H9 (cell line): ENCODE measurements around the gene NALCN. TPM values are rescaled to one million over a fixed set of nuclear protein-coding genes. Genes with fewer than 3 reads are reported as not detected.

ENCODE experiments used
- DNase-seq: peaks from one replicate; pipeline ENCODE4 v3.0.0-alpha.2; 2017
- H2AFZ ChIP-seq: one replicate; pipeline ENCODE4 v1.6.1; 2013; ENCODE audit warnings: mild to moderate bottlenecking, low read length, control low read depth, moderate library complexity
- H2AK5ac ChIP-seq: 2 replicates; pipeline ENCODE4 v1.6.1; 2013; ENCODE audit warnings: low read length, control low read depth, mixed read lengths; ENCODE audit not compliant: insufficient read length
- H2BK120ac ChIP-seq: one replicate; pipeline ENCODE4 v1.6.1; 2013; ENCODE audit warnings: low read depth, mild to moderate bottlenecking, low read length, control low read depth, inconsistent platforms; ENCODE audit not compliant: poor library complexity, severe bottlenecking
- H2BK12ac ChIP-seq: 2 replicates; pipeline ENCODE4 v1.6.1; 2013; ENCODE audit warnings: low read length, control low read depth, mixed read lengths, low read depth; ENCODE audit not compliant: insufficient read length
- H2BK15ac ChIP-seq: 2 replicates; pipeline ENCODE4 v1.6.1; 2013; ENCODE audit warnings: low read depth, low read length, control low read depth
- H2BK20ac ChIP-seq: one replicate; pipeline ENCODE4 v1.6.1; 2013; ENCODE audit warnings: low read depth, mild to moderate bottlenecking, low read length, control low read depth, inconsistent platforms; ENCODE audit not compliant: poor library complexity, severe bottlenecking
- H2BK5ac ChIP-seq: 2 replicates; pipeline ENCODE4 v1.6.1; 2013; ENCODE audit warnings: low read length, control low read depth, mixed read lengths; ENCODE audit not compliant: insufficient read length
- H3K14ac ChIP-seq: 2 replicates; pipeline ENCODE4 v1.6.1; 2013; ENCODE audit warnings: low read length, control low read depth; ENCODE audit not compliant: insufficient read depth
- H3K18ac ChIP-seq: 2 replicates; pipeline ENCODE4 v1.6.1; 2013; ENCODE audit warnings: low read depth, mild to moderate bottlenecking, mixed read lengths, low read length, control low read depth; ENCODE audit not compliant: insufficient read length
- H3K23ac ChIP-seq: 2 replicates; pipeline ENCODE4 v1.6.1; 2013; ENCODE audit warnings: low read length, control low read depth, mixed read lengths, low read depth; ENCODE audit not compliant: insufficient read length
- H3K23me2 ChIP-seq: 2 replicates; pipeline ENCODE4 v1.6.1; 2013; ENCODE audit warnings: low read depth, mild to moderate bottlenecking, mixed read lengths, low read length, control low read depth; ENCODE audit not compliant: insufficient read length, poor library complexity, severe bottlenecking
- H3K27ac ChIP-seq: 2 replicates; pipeline ENCODE4 v1.5.1; 2013; ENCODE audit warnings: low read length, control low read depth, mixed read lengths, low read depth; ENCODE audit not compliant: insufficient read length
- H3K27me3 ChIP-seq: 2 replicates; pipeline ENCODE4 v1.6.1; 2013; ENCODE audit warnings: low read length, control low read depth, inconsistent platforms; ENCODE audit not compliant: insufficient read depth
- H3K4ac ChIP-seq: 2 replicates; pipeline ENCODE4 v1.6.1; 2013; ENCODE audit warnings: low read depth, mild to moderate bottlenecking, control low read depth, inconsistent platforms, low read length, moderate library complexity
- H3K4me1 ChIP-seq: 2 replicates; pipeline ENCODE4 v1.6.1; 2013; ENCODE audit warnings: low read length, control low read depth, inconsistent platforms; ENCODE audit not compliant: insufficient read depth
- H3K4me2 ChIP-seq: 2 replicates; pipeline ENCODE4 v1.6.1; 2013; ENCODE audit warnings: low read length, control low read depth, mixed read lengths; ENCODE audit not compliant: insufficient read length, insufficient read depth
- H3K56ac ChIP-seq: 2 replicates; pipeline ENCODE4 v1.6.1; 2013; ENCODE audit warnings: low read depth, mild to moderate bottlenecking, mixed read lengths, low read length, control low read depth; ENCODE audit not compliant: insufficient read length
- H3K79me1 ChIP-seq: 2 replicates; pipeline ENCODE4 v1.6.1; 2013; ENCODE audit warnings: low read depth, mild to moderate bottlenecking, moderate library complexity, low read length, control low read depth, inconsistent platforms; ENCODE audit not compliant: insufficient read depth, poor library complexity, severe bottlenecking
- H3K79me2 ChIP-seq: 2 replicates; pipeline ENCODE4 v1.6.1; 2013; ENCODE audit warnings: low read length, control low read depth, inconsistent platforms; ENCODE audit not compliant: insufficient read depth
- H3K9ac ChIP-seq: 2 replicates; pipeline ENCODE4 v1.6.1; 2013; ENCODE audit warnings: low read length, control low read depth, mixed read lengths; ENCODE audit not compliant: insufficient read length; ENCODE audit errors: extremely low read depth
- H3K9me3 ChIP-seq: one replicate; pipeline ENCODE4 v1.6.1; 2013; ENCODE audit warnings: low read depth, low read length, inconsistent platforms; ENCODE audit not compliant: control insufficient read depth
- H3T11ph ChIP-seq: one replicate; pipeline ENCODE4 v1.6.1; 2013; ENCODE audit warnings: mild to moderate bottlenecking, low read length, control low read depth, inconsistent platforms
- H4K20me1 ChIP-seq: one replicate; pipeline ENCODE4 v1.6.1; 2013; ENCODE audit not compliant: control insufficient read depth, insufficient read length, insufficient read depth
- H4K5ac ChIP-seq: 2 replicates; pipeline ENCODE4 v1.6.1; 2013; ENCODE audit warnings: low read depth, mild to moderate bottlenecking, mixed read lengths, low read length, control low read depth; ENCODE audit not compliant: insufficient read length
- H4K8ac ChIP-seq: replicated peaks from 2 replicates; pipeline ENCODE4 v1.6.1; 2013; ENCODE audit warnings: low read length, control low read depth, mixed read lengths, low read depth; ENCODE audit not compliant: insufficient read length
- H4K91ac ChIP-seq: 2 replicates; pipeline ENCODE4 v1.6.1; 2013; ENCODE audit warnings: low read depth, mild to moderate bottlenecking, moderate library complexity, mixed read lengths, low read length, control low read depth; ENCODE audit not compliant: insufficient read length
- H3K27ac Mint-ChIP-seq, 3 experiments: 2 replicates in 2 of 3; 3 replicates in 1 of 3; pipeline ENCODE4 v1.8.0; 2020 to 2021; ENCODE audit warnings: mixed read lengths in 3 of 3, mild to moderate bottlenecking in 1 of 3, moderate library complexity in 1 of 3
- H3K27me3 Mint-ChIP-seq: 2 replicates; pipeline ENCODE4 v1.8.0; 2021; ENCODE audit warnings: low read depth, mild to moderate bottlenecking, moderate library complexity, mixed read lengths
- H3K36me3 Mint-ChIP-seq, 3 experiments: 2 replicates in 2 of 3; 3 replicates in 1 of 3; pipeline ENCODE4 v1.8.0; 2020 to 2021; ENCODE audit warnings: low read depth in 3 of 3, mixed read lengths in 3 of 3; ENCODE audit not compliant: insufficient read depth in 1 of 3
- H3K4me1 Mint-ChIP-seq, 2 experiments: 2 replicates each; pipeline ENCODE4 v1.8.0; 2020; ENCODE audit warnings: mixed read lengths in 2 of 2
- H3K4me3 Mint-ChIP-seq, 2 experiments: 2 replicates in 1 of 2; 3 replicates in 1 of 2; pipeline ENCODE4 v1.8.0; 2020 to 2021; ENCODE audit warnings: mild to moderate bottlenecking in 2 of 2, mixed read lengths in 2 of 2, moderate library complexity in 1 of 2
- H3K9me3 Mint-ChIP-seq, 2 experiments: 2 replicates in 1 of 2; 3 replicates in 1 of 2; pipeline ENCODE4 v1.8.0; 2020; ENCODE audit warnings: mild to moderate bottlenecking in 2 of 2, mixed read lengths in 2 of 2, moderate library complexity in 1 of 2
- WGBS: extraction: QIAGEN DNeasy Blood & Tissue Kit; methylation state at CpG from one replicate; pipeline ENCODE4 v1.1.7; 2013; ENCODE audit warnings: missing lambda C conversion rate, low lambda C conversion rate, mixed read lengths; ENCODE audit not compliant: insufficient read length; ENCODE audit errors: extremely low coverage; 5-methylcytosine and 5-hydroxymethylcytosine counted together
- total RNA-seq: library from RNA; stranded (reverse); gene quantifications from 2 replicates; pipeline ENCODE4 v1.2.1, GENCODE V29; 2021
- TF ChIP-seq, protein P1 (sequence below): fragments of 200-600 bp; sonication (generic); conservative IDR thresholded peaks from 3 replicates; pipeline ENCODE4 v1.8.0; 2021; ENCODE audit warnings: antibody characterized with exemption, mild to moderate bottlenecking

Gene NALCN
- total RNA-seq, 1 experiment from 2014 or later: 0.09 TPM

DNA sequence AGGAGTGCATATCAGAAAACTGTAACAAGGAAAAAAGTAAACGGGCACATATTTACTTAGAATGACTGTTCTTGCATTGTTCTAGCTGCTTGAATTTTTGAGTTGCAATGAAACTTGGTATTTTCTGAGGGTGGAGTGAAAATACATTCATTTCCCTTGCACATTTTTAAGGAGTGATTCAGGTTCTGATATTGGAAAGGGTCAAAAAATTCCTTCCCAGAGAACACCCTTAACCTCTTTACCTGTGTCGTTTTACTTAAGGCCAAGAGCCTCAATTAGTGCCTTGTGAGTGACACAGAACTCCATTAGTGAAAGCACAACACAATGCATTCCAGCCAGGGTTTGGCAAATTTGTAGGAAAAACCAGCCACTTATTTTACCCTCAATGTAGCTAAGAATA is 38.5 kb upstream of the NALCN start:
- DNase-seq: no peak
- Histone ChIP-seq H3K4ac (no peak overlapping the region), H2BK12ac (no peak overlapping the region), H3K9me3 (no peaks in the 10 kb centered on the region), H4K5ac (no peak overlapping the region), H2AK5ac (no peak overlapping the region), H4K91ac (no peak overlapping the region), H3K56ac (no peak overlapping the region), H2BK5ac (no peak overlapping the region), H3K27me3 (no peaks in the 10 kb centered on the region), H3K4me2 (no peak overlapping the region), H3K9ac (no peak overlapping the region), H3K23ac (no peak overlapping the region), H2BK120ac (no peak overlapping the region), H3K23me2 (no peaks in the 10 kb centered on the region), H2AFZ (no peak overlapping the region), H2BK15ac (no peak overlapping the region), H3K14ac (no peak overlapping the region), H4K20me1 (no peaks in the 10 kb centered on the region), H2BK20ac (no peak overlapping the region), H3K4me1 (peaks cover 2% of the 10 kb centered on the region; the same call in 1 of the 2 replicates), H3K27ac (no peak overlapping the region), H3T11ph (no peak overlapping the region), H3K79me1 (no peaks in the 10 kb centered on the region), H3K79me2 (no peaks in the 10 kb centered on the region), H3K18ac (no peak overlapping the region), H4K8ac (no peak overlapping the region)
- Mint-ChIP-seq H3K27ac (0 out of 7 replicates have a peak overlapping the region, but pooled peaks of 1 of the 3 experiments have one; percentile 36), H3K4me1 (peaks cover 15 to 16% of the 10 kb centered on the region in 2 experiments), H3K36me3 (no peaks in the 10 kb centered on the region), H3K27me3 (no peaks in the 10 kb centered on the region; the same call in 1 of the 2 replicates), H3K4me3 (no peak overlapping the region), H3K9me3 (peaks cover 0 to under 1% of the 10 kb centered on the region in 2 experiments; a peak in 2 of 5 replicates)
- TF ChIP-seq, protein P1, sequence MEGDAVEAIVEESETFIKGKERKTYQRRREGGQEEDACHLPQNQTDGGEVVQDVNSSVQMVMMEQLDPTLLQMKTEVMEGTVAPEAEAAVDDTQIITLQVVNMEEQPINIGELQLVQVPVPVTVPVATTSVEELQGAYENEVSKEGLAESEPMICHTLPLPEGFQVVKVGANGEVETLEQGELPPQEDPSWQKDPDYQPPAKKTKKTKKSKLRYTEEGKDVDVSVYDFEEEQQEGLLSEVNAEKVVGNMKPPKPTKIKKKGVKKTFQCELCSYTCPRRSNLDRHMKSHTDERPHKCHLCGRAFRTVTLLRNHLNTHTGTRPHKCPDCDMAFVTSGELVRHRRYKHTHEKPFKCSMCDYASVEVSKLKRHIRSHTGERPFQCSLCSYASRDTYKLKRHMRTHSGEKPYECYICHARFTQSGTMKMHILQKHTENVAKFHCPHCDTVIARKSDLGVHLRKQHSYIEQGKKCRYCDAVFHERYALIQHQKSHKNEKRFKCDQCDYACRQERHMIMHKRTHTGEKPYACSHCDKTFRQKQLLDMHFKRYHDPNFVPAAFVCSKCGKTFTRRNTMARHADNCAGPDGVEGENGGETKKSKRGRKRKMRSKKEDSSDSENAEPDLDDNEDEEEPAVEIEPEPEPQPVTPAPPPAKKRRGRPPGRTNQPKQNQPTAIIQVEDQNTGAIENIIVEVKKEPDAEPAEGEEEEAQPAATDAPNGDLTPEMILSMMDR: no peak
- no CpG with 5 or more reads among the region's 2 CpGs for WGBS
